GM10847 (cell line): ENCODE data around the gene TIMP2.

Experiments used
- POLR2A ChIP-seq: IDR thresholded peaks from 2 replicates; pipeline ENCODE4 v1.6.1; 2011; ENCODE audit not compliant: insufficient read length; ENCODE audit errors: extremely low read depth

The TIMP2 gene

GRCh38 chr17:78925234-78925633 lies at the start of gene TIMP2:
Gene TIMP2 (minus strand): TSS chr17:78925387. CDS start chr17:78925088, 299 bp downstream.
- no peak for TF ChIP-seq POLR2A

DNA sequence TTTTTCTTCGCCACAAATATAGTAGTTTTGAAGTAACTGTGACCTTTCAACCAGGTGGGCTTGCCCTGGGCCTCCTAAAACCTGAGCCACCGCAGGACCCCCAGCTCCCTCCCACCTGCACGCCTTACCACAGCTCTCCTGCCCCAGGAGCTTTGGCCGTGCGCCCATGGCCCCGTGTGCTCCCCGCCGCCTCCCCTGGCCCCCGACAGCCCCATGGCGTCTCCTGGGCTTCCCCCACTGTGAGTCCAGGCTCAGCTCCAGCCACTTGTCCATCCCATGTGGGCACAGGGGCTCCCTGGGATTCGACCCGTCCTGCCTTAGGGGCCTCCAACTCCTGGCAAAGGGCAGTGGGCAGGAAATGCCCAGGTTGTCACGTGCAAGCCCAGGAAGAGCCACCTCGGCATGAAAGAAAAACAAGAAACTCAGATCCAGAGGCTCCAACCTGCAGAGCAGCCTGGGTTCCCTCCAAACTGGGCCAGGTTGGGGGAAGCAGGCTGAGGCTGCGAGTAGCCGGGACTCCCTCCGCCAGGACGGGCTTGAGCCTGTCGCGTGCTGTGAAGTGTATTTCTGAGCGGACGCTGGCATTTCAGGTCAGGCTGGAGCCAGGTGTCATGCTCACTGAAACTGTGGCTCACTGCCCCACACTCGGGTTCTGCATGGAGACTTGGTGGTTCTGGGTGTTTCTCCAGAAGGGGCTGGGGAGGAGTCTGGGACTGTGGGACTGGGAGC lies 48.8 kb upstream of the TIMP2 start:
- no peak for TF ChIP-seq POLR2A

DNA sequence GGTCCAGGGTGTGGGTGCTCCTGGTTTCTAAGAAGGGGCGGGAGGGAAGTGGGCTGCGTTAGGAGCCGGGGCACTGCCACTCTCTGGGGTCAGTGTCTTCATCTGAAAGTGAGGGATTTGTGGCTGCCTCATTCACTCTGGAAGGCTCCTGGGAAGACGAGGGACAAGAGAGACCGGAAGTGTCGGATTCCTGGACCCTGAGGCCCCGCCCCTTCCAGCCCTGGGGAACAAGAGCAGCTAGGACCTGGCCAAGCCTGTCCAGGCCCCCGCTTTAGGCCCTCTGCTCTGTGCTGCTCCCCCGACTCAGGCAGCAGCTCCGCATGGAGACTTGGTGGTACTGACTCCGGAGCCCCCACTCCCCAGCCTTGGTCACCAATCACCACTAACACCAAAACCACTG lies 48.0 kb upstream of the TIMP2 start:
- no peak for TF ChIP-seq POLR2A

DNA sequence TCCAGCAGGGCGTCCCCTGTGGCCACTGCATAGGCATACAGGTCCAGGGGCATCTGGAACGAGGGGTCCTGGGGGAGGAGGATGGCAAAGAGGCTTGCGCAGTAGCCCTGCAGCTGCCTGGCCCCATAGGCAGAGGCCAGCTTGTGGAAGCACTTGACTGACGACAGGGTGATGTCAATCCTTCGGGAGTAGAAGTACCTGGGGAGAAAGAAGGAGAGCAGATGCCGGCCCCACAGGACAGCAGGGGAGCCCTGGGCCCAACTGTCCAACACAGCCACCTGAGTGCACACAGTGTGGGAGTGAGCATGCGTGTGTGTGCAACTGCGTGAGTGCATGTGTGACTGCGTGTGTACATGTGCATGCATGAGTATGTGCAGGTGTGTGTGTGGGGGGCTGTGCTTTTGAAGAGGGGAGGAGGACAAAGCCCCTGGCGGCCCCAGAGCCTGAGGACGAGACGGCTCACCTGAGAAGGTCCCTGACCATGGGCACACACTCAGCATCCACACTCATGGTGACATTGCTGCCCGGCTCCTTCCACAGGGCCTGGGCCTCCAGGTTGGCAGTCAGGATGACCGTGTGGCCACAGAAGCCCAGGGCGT lies 47.4 kb upstream of the TIMP2 start:
- no peak for TF ChIP-seq POLR2A

DNA sequence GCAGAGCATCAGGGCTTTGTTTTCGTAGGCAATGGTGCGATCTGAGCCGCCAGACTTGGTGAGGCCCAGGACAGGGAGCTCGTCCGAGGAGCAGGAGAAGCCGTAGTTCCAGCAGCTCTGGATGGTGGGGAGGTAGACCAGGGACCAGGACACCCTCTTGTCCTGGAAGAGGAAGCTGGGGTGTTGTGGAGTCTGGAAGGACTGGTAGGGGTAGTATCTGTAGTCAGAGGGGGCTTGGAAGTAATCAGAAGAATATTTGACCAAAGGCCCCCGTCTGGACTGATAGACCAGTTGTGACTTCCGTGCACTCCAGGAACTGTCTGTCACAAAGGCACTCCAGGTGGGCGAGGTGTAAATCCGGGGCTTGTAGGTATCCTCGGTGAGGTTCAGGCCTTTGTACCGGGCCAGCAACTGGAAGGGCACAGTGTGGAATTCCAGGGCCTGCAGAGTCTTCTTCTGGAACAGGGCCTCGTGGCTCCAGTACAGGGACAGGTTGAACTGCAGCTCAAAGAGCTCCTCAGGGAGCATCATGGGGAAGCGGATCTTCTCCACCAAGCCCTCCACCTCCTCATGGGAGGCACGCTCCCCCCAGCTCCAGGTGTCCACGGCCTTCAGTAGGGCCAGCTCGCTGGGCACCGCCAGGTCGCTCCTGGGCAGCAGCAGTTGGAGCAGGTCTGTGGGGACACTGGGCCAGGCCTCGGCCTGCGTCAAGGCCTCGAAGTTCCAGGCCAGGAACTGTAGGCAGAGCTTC lies 46.7 kb upstream of the TIMP2 start:
- TF ChIP-seq POLR2A = no peak

GRCh38 chr17:78970834-78971755 lies 45.9 kb upstream of the TIMP2 start:
- no peak for TF ChIP-seq POLR2A

- no peak for TF ChIP-seq POLR2A
Observed at GRCh38 chr17:78969865-78970264, 44.7 kb upstream of the TIMP2 start.

DNA sequence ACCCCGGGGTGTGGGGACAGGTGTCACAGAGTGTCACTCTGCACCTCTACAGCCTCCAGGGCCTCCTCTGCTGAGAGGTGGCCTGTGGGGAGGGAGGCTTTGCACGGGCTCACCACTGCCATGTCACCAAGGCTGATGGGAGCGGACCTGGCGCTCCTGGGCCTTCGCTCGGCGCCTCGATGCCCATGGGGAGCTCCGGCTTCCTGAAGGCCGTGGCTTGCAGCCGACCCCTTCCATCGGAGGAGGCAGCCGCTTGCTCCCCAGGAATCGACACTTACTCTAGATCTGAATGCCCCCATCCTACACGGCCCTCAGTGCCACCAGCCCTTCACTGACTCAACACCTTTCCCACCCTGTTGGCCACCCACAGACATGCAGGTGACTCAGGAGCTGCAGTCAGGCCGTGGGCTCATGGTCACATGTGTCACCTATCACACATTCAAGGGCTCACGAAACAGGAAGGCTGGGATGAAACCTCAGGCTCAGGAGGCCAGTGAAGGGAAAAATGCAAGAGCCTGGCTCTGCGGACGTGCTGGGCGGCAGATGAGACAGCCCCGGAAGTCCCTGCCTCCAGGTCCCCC lies 42.7 kb upstream of the TIMP2 start:
- no peak for TF ChIP-seq POLR2A

DNA sequence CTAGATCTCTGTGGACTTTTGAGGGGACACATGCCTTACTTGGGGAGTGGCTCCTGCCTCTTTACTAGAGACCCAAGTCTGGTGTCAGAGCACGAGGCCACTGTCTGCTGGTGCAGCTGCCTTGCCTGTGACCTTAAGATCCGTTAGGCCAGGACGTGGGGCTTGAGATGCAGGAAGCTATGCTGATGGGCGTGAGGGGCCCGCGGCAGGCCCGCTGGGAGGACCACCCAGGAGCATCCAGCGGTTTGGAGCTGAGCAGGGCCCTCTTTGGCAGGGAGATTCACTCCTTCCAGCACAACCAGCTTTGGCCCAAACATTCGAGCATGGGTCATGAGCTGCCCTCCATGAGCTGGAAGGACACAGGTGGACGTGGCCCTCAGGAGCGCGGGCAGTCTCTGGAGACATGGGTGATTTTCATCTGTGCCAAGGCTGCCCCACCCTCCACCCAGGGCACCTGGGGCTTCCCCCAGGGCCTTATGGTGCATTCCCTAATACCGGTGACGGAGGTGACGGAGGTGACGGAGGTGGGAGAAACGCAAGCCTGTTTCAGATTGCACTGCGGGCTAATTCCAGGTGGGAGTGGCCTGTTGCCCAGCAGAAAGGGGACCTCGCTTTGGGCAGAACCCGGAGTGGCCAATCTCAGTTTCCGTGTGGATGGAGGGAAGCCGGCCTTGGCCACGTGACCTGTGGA lies 41.9 kb upstream of the TIMP2 start:
- no peak for TF ChIP-seq POLR2A

DNA sequence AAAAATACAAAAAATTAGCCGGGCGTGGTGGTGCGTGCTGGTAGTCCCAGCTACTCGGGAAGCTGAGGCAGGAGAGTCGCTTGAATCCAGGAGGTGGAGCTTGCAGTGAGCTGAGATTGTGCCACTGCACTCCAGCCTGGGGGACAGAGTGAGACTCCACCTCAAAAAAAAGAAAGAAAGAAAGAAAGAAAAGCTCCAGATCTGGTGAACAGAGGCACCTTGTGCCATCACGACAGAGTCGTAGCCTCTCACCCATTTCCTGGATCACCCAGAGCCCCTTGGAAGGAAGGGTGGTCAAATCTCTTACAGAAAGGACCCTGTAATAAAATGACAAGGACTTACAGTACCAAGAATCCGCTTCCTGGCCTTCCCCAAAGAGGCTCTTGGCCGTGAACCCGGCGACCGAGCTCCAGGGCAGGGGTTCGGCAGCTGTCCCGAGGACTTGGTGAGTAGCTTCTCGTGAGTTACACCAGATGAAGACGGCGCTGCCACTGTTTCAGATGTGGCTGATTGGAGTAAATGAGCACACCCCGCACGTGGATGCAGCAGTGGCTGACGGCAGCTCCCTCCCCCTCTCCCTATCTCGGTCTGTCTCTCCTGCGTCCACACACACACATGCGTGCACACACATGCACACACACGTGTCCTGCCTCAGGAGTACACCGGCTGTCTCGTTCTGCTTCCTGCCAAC lies 41.1 kb upstream of the TIMP2 start:
- no peak for TF ChIP-seq POLR2A

DNA sequence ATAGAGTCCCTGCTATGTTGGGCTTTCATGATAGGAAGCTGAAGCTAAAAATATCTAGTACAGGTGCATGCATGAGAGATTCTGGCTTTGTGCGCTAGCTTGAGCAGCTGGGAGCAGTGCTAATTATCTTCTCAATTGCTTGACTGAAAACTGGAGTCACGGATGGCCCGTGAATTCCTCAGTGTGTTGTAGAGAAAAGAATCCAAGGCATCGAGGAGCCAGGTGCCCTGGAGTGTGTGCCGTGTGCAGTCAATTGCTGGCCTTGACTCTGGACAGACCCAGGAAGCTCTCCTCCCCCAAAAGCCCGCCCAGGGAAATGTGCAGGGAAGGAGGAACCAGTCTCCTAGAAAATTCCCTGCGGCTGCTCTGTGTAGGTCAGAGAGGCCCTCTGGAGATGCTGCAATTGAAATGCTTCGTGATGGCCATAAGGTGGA lies 40.3 kb upstream of the TIMP2 start:
- no peak for TF ChIP-seq POLR2A

DNA sequence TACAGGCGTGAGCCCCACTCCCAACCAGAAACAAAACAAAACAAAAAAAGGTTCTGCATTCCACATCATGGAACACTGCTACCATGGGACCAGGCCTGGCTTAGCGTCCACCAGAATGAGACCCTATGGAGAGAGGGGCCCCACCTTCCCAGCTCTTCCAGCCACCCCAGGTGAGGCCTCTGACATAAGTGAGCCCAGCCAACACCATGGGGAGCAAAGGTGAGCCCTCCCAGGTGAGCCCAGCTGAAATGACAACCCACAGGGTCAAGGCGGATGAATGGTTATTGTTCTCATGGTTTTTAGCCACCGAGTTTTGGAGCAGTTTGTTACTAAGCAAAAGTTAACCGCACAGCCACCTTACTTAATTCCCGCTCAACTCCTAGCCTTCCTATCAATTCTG lies 38.2 kb upstream of the TIMP2 start:
- TF ChIP-seq POLR2A = no peak

GRCh38 chr17:78962345-78962983 lies 37.3 kb upstream of the TIMP2 start:
- TF ChIP-seq POLR2A = no peak
